GM13977 (cell line): ENCODE data around the gene MX2.
A peak's percentile ranks its signal among the peaks of the same experiment; 100 is the strongest.
"Not testable (repeated sequence)": the region's sequence is repeated elsewhere in the genome, so short reads cannot be mapped to it uniquely, and the experiment has no call there.

ENCODE experiments used
- DNase-seq: peaks from one replicate; pipeline ENCODE4 v3.0.0; 2012; ENCODE audit warnings: low spot score
- CTCF ChIP-seq: IDR thresholded peaks from 2 replicates; pipeline ENCODE4 v1.5.1; 2012; ENCODE audit warnings: mild to moderate bottlenecking, control low read depth; ENCODE audit not compliant: insufficient read depth; ENCODE audit errors: extremely low read depth, missing control alignments
- in situ Hi-C: fragments of 300-500 bp; cut with MboI; formaldehyde crosslinking; loops from one replicate; pipeline ENCODE4 v1.12.0; 2022; ENCODE audit warnings: low sequenced_read_pairs, low pct_unique_long_range_greater_than_20kb, mixed read lengths, inconsistent platforms; ENCODE audit not compliant: unreplicated experiment

The MX2 gene

GRCh38 chr21:41419921-41420862 lies 58.4 kb downstream of the MX2 start:
- TF ChIP-seq CTCF, result no peak
- in situ Hi-C loops, result no loop called here
- DNase-seq, result peak; percentile 53

GRCh38 chr21:41420998-41421397 lies 59.2 kb downstream of the MX2 start:
- in situ Hi-C loops, DNase-seq: not testable (repeated sequence)

- no peak for DNase-seq
- in situ Hi-C loops, result no loop called here
- TF ChIP-seq CTCF, result no peak
Measured at GRCh38 chr21:41422546-41423304, 60.9 kb downstream of the MX2 start.

GRCh38 chr21:41423305-41423636 lies 61.4 kb downstream of the MX2 start:
- DNase-seq, in situ Hi-C loops: not testable (repeated sequence)

GRCh38 chr21:41425588-41425953 lies 63.7 kb downstream of the MX2 start:
- DNase-seq, result no peak
- in situ Hi-C loops, result no loop called here
- TF ChIP-seq CTCF, result no peak

- TF ChIP-seq CTCF, result no peak
- DNase-seq, result peak; percentile 91
- in situ Hi-C loops, result no loop called here
Measured at GRCh38 chr21:41425954-41426675, 64.3 kb downstream of the MX2 start, which contains the start of gene MX1. Gene MX1 (plus strand): TSS chr21:41426239. CDS start chr21:41432071, 5,832 bp downstream.

GRCh38 chr21:41426676-41427404 lies 65.0 kb downstream of the MX2 start:
- no peak for TF ChIP-seq CTCF
- in situ Hi-C loops, result no loop called here
- no peak for DNase-seq
